SIG-M5 (cell line): Measurements from ENCODE around the gene PYDC1.
"Not testable (repeated sequence)": the region's sequence is repeated elsewhere in the genome, so short reads cannot be mapped to it uniquely, and the experiment has no call there.

ENCODE experiments used
- DNase-seq: peaks from one replicate; lab custom pipeline; 2025; lab: John Stamatoyannopoulos, UW

Gene PYDC1

GRCh38 chr16:31221357-31222160, 4.6 kb upstream of the PYDC1 start:
- DNase-seq, result no peak

- no peak for DNase-seq
Observed at GRCh38 chr16:31219154-31219741, 2.3 kb upstream of the PYDC1 start.

- DNase-seq, result no peak
Observed at GRCh38 chr16:31217136-31217530, 198 bp upstream of the PYDC1 start.

- DNase-seq, result no peak
Observed at GRCh38 chr16:31215287-31216162, 1.4 kb downstream of the PYDC1 start.

- no peak for DNase-seq
Observed at GRCh38 chr16:31214708-31215286, 2.1 kb downstream of the PYDC1 start.

GRCh38 chr16:31213877-31214707, 2.8 kb downstream of the PYDC1 start, which contains the start of gene TRIM72:
TRIM72 (plus strand) TSS chr16:31214119; CDS start chr16:31214739, 620 bp downstream.
- DNase-seq, result no peak

- DNase-seq, result no peak
Observed at GRCh38 chr16:31213342-31213741, 3.6 kb downstream of the PYDC1 start.

- DNase-seq, result no peak
Observed at GRCh38 chr16:31206776-31207175, 10.2 kb downstream of the PYDC1 start.

- DNase-seq, result no peak
Observed at GRCh38 chr16:31204871-31205666, 11.9 kb downstream of the PYDC1 start.

- no peak for DNase-seq
Observed at GRCh38 chr16:31202414-31203375, 14.2 kb downstream of the PYDC1 start, which contains the start of gene PYCARD. PYCARD (minus strand) TSS chr16:31202760; CDS start chr16:31202690, 70 bp downstream.

GRCh38 chr16:31201582-31202413, 15.1 kb downstream of the PYDC1 start:
- DNase-seq, result peak; percentile 17

- no peak for DNase-seq
Observed at GRCh38 chr16:31200821-31201568, 15.9 kb downstream of the PYDC1 start.

GRCh38 chr16:31200111-31200510, 16.8 kb downstream of the PYDC1 start:
- not testable (repeated sequence) for DNase-seq

- DNase-seq, result no peak
Observed at GRCh38 chr16:31199430-31200041, 17.4 kb downstream of the PYDC1 start.

- no peak for DNase-seq
Observed at GRCh38 chr16:31198207-31198882, 18.6 kb downstream of the PYDC1 start.

- no peak for DNase-seq
Observed at GRCh38 chr16:31196324-31197088, 20.4 kb downstream of the PYDC1 start.
